Activated B cell treated with CpG ODN at 0.5 μM for 24 hours (primary cell): ENCODE results near the gene GALR1. TPM values are rescaled to one million over a fixed set of nuclear protein-coding genes. Genes with fewer than 3 reads are reported as not detected.

Experiments used
- total RNA-seq: library from RNA; stranded (reverse); gene quantifications from 2 replicates; pipeline ENCODE4 v1.2.3, GENCODE V29; 2022

The GALR1 gene
- total RNA-seq, 1 donor from 2014 or later, result not detected

Other genes with a start within 250 kb of the GALR1 start
- 88.0 and 92.7 TPM in 2 replicates for gene MBP, start 117.1 kb upstream of the GALR1 start, total RNA-seq